Adrenal gland (tissue), 12 donors: ENCODE measurements around the gene INSYN2A. TPM values are rescaled to one million over a fixed set of nuclear protein-coding genes. Genes with fewer than 3 reads are reported as not detected.

Experiments used
- DNase-seq, 7 donors: peaks; one replicate each; pipeline ENCODE4 v3.0.0-alpha.2; 2019 to 2020
- H3K27ac ChIP-seq, 5 donors: fragments of 200-600 bp; sonication (generic) in 4 of 5; 1 replicate in 3 of 5; 2 replicates in 2 of 5; pipeline versions ENCODE4 v1.5.1 to v1.8.0; 2016 to 2020; ENCODE audit warnings: mild to moderate bottlenecking in 1 of 5
- H3K27me3 ChIP-seq: fragments of 200-600 bp; 2 replicates; pipeline ENCODE4 v1.8.0; 2021
- H3K36me3 ChIP-seq, 2 donors: fragments of 200-600 bp; replicated peaks in 1 of 2; 1 replicate in 1 of 2; 2 replicates in 1 of 2; pipeline versions ENCODE4 v1.5.1 to v1.8.0; 2018 to 2022
- H3K4me1 ChIP-seq, 2 donors: fragments of 200-600 bp; replicated peaks in 1 of 2; 1 replicate in 1 of 2; 2 replicates in 1 of 2; pipeline versions ENCODE4 v1.5.1 to v1.8.0; 2018 to 2021
- H3K4me3 ChIP-seq, 4 donors: fragments of 200-600 bp; sonication (generic) in 3 of 4; one replicate each; pipeline ENCODE4 v1.5.1; 2016 to 2018
- H3K9me3 ChIP-seq, 3 donors: fragments of 200-600 bp; sonication (generic) in 1 of 3; replicated peaks in 1 of 3; 1 replicate in 2 of 3; 2 replicates in 1 of 3; pipeline versions ENCODE4 v1.5.1 to v1.8.0; 2016 to 2021
- POLR2A ChIP-seq, 2 donors: fragments of 450-650 bp; IDR thresholded peaks; one replicate each; pipeline ENCODE4 v1.6.1; 2017; ENCODE audit warnings: antibody characterized with exemption in 2 of 2, mild to moderate bottlenecking in 2 of 2, moderate library complexity in 1 of 2
- WGBS, 4 donors: extraction: QIAGEN DNeasy Blood & Tissue Kit in 2 of 4; methylation state at CpG; one replicate each; pipeline versions ENCODE4 v1.1.5 to v1.1.7; 2013 to 2017; 5-methylcytosine and 5-hydroxymethylcytosine counted together
- intact Hi-C, 2 donors: fragments of 100-400 bp; cut with DNase I; formaldehyde crosslinking; loops; one replicate each; pipeline versions ENCODE4 v1.14.1 to v1.15.0; 2022 to 2023
- polyA plus RNA-seq, 3 donors: library from polyadenylated mRNA; stranded (reverse); fragments of 200-250 nt in 2 of 3; fragments of 350-450 nt in 1 of 3; fragmentation: Illumina TruSeq in 1 of 3; extraction: RNeasy Lipid Tissue Mini Kit (QIAGEN cat#74804) in 1 of 3; gene quantifications; one replicate each; pipeline ENCODE4 v1.2.3, GENCODE V29; 2013 to 2014
- total RNA-seq, 9 donors: library from RNA; depleted of rRNA in 4 of 9; stranded (reverse); fragments of >200 nt in 4 of 9; fragments of 120-200 nt in 1 of 9; fragmentation: NEBNext Ultra II Directional in 1 of 9; extraction: Animal tissue kit (Norgen Biotek cat#: 25700) in 1 of 9; gene quantifications; one replicate each; pipeline versions ENCODE4 v1.1.0 to v1.2.4, GENCODE V29; 2013 to 2023
- TF ChIP-seq, protein P1 (sequence below), 6 experiments: fragments of 450-650 bp in 4 of 6; fragments of 200-600 bp in 2 of 6; sonication (generic) in 1 of 6; IDR thresholded peaks; 1 replicate in 5 of 6; 2 replicates in 1 of 6; pipeline versions ENCODE4 v1.5.1 to v1.8.0; 2016 to 2021; ENCODE audit warnings: antibody characterized with exemption in 6 of 6, mild to moderate bottlenecking in 2 of 6, moderate library complexity in 1 of 6
- donor health status: healthy with polysubstance abuse.
- donor health status: Bipolar disorder and iron deficiency.
- donor health status: DM: yes; HTN: yes; CAD: no.
- donor health status: DM: no; HTN: no; CAD: no.
- donor health status: DM: no; HTN: no; CAD: no.
- donor health status: DM: yes; HTN: yes; CAD: no.

The INSYN2A gene
- total and polyA plus RNA-seq, 12 donors = 0.07 to 0.08 TPM; not detected in 10

DNA sequence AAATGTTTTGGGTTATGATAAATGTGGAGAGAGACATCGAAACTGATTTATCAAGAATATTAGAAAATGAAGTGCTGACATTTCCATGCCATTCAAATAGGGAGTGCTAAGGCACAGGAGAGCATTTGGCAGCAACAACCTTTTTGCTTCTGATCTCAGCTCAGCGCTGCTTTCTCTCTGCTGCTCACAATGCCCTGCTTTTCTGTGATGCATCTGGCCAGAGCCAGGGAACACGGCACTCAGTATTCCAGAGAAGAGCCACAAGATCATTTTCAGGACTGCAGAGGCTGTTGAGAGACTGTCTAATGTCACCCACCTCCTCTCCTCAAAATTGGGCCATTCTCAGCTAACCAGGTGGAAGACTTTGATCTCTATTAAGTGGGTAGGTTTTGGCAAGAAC lies 28.1 kb downstream of the INSYN2A start:
- no peaks in the 10 kb centered on the region for H3K36me3 ChIP-seq
- intact Hi-C loops = no loop called here
- no peak for DNase-seq
- H3K27me3 ChIP-seq = no peaks in the 10 kb centered on the region
- H3K27ac ChIP-seq = no peak overlapping the region
- TF ChIP-seq, protein P1, sequence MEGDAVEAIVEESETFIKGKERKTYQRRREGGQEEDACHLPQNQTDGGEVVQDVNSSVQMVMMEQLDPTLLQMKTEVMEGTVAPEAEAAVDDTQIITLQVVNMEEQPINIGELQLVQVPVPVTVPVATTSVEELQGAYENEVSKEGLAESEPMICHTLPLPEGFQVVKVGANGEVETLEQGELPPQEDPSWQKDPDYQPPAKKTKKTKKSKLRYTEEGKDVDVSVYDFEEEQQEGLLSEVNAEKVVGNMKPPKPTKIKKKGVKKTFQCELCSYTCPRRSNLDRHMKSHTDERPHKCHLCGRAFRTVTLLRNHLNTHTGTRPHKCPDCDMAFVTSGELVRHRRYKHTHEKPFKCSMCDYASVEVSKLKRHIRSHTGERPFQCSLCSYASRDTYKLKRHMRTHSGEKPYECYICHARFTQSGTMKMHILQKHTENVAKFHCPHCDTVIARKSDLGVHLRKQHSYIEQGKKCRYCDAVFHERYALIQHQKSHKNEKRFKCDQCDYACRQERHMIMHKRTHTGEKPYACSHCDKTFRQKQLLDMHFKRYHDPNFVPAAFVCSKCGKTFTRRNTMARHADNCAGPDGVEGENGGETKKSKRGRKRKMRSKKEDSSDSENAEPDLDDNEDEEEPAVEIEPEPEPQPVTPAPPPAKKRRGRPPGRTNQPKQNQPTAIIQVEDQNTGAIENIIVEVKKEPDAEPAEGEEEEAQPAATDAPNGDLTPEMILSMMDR (IDR thresholded peaks at IDR 0.05) = no peak
- TF ChIP-seq POLR2A (IDR thresholded peaks at IDR 0.05) = no peak
- no peaks in the 10 kb centered on the region for H3K4me1 ChIP-seq
- WGBS, 4 donors = 85 to 89% (median 88%) methylated on average over 3 of the region's 3 CpGs
- no peak overlapping the region for H3K4me3 ChIP-seq
- H3K9me3 ChIP-seq = no peaks in the 10 kb centered on the region

DNA sequence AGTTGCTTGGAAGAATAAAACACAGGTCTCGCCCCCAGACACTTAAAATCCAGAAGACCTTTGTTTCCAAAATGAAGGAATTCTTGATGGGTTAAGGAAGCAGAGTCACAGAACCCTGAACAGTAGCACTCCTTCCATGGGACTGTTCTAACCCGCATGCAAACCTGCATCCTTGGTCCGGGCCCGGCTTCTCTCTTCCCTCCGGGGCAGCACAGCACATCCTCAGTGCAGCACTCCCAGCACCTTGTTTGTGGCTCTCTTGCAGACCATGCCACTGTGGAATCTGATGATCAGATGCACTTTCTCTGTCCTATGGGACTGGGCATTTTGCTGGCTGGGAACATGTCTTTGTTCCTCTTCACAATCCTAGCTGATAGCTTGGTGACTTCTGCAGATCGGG lies 33.5 kb downstream of the INSYN2A start:
- H3K9me3 ChIP-seq = no peaks in the 10 kb centered on the region
- no peak for DNase-seq
- H3K36me3 ChIP-seq = no peaks in the 10 kb centered on the region
- no peaks in the 10 kb centered on the region for H3K27me3 ChIP-seq
- 91 to 99% (median 96%) methylated on average over 6 of the region's 6 CpGs for WGBS, 4 donors
- H3K4me1 ChIP-seq = no peaks in the 10 kb centered on the region
- intact Hi-C loops = no loop called here
- no peak overlapping the region for H3K4me3 ChIP-seq
- no peak overlapping the region for H3K27ac ChIP-seq
- TF ChIP-seq, protein P1 (IDR thresholded peaks at IDR 0.05) = no peak
- no peak for TF ChIP-seq POLR2A (IDR thresholded peaks at IDR 0.05)

DNA sequence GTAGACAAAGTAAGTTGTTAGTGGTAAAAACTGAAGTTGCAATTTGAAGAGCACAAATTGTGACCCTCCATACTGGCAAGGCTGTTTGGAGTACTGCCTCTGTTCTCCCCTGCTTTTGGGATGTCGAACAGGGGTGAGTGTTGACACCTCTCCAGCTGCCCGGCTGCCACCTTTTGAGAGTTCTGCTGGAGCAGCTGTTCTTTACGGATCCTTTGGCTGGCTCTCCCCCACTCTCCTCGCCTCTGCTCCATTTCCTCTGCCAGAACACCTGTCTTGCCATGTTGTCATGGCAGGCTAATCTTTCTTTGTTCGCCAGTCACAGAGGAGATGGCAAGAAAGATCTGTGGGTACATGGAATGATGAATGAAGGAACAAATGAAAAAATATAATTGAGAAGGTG lies 34.9 kb downstream of the INSYN2A start:
- no peaks in the 10 kb centered on the region for H3K27me3 ChIP-seq
- no peak overlapping the region for H3K27ac ChIP-seq
- H3K9me3 ChIP-seq = no peaks in the 10 kb centered on the region
- no peak for DNase-seq
- whole genome bisulfite sequencing, 4 donors = 84 to 91% (median 90%) methylated on average over 5 of the region's 5 CpGs
- H3K36me3 ChIP-seq = no peaks in the 10 kb centered on the region
- intact Hi-C loops = no loop called here
- H3K4me3 ChIP-seq = no peak overlapping the region
- TF ChIP-seq, protein P1 (IDR thresholded peaks at IDR 0.05) = no peak
- no peak for TF ChIP-seq POLR2A (IDR thresholded peaks at IDR 0.05)
- H3K4me1 ChIP-seq = no peaks in the 10 kb centered on the region

DNA sequence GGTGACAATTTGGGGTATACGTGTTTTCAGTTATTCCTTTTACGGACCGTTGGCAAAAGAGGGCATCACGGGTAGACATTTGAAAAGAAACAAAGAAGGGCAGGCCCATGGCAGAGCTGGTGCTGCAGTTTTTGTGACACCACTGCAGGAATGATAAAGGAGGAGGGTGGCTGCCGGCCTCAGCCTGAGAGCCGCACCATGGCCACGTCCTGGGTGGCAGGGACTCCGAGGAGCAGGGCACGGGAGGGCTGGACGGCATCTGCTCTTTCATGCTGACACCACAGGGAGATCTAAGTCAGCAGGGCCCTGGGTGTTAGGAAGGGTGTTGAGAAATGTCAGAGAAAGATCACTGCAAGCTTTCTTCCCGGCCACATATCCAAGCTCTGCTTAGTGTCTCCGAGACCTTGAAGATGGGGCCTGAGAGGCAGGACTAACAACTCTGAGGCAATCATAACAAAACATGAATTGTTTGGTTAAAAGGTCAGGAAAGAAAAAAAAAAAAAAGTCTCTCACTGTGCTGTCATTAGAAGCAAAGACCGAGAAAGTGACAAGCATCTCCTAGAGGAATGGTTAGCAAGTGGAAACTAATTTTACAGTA lies 36.6 kb downstream of the INSYN2A start:
- Histone ChIP-seq H3K36me3 (no peaks in the 10 kb centered on the region), H3K27ac (no peak overlapping the region), H3K4me1 (no peaks in the 10 kb centered on the region), H3K9me3 (no peaks in the 10 kb centered on the region), H3K4me3 (no peak overlapping the region), H3K27me3 (no peaks in the 10 kb centered on the region)
- intact Hi-C loops = no loop called here
- TF ChIP-seq POLR2A (IDR thresholded peaks at IDR 0.05) = no peak
- TF ChIP-seq, protein P1 (IDR thresholded peaks at IDR 0.05) = no peak
- no peak for DNase-seq
- 81 to 85% (median 82%) methylated on average over 11 to 13 of the region's 13 CpGs for WGBS, 4 donors
